GM12801 (cell line): Measurements from ENCODE around the gene ARNT2.

Source experiments
- TF ChIP-seq, protein P1 (sequence below): IDR thresholded peaks from one replicate; pipeline ENCODE4 v1.5.1; 2011; ENCODE audit warnings: control low read depth; ENCODE audit not compliant: insufficient read length; ENCODE audit errors: extremely low read depth

Gene ARNT2

DNA sequence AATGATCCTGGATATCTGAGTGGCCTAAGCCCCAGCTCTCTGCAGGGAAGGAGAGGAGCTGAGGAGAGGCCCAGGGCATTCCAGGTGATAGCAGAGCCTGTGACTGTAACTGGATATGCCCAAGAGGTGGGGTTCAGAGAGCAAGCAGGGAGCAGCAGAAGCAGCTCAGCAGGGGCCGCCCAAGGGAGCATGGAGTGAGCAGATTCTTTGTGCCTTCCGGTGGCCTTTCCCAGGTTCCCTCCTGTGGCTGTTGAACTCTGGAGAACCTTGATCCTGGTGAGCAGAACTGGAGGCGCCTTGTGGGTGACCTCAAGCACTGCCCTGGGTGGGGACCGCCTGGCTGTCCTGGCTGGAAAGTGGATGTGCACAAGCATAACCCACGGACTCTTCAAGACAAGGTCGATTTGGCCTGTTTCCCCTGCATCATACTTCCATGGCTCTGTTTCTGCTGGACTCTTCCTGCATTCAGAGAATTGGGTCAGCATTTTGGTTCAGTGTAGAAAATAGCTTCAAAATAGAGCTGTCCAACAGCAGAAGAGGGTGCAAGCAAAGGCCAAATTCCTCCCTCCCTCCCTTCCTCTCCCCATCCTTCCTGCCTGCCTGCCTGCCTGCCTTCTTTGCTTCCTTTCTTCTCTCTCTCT lies 76.1 kb downstream of the ARNT2 start:
- TF ChIP-seq, protein P1, sequence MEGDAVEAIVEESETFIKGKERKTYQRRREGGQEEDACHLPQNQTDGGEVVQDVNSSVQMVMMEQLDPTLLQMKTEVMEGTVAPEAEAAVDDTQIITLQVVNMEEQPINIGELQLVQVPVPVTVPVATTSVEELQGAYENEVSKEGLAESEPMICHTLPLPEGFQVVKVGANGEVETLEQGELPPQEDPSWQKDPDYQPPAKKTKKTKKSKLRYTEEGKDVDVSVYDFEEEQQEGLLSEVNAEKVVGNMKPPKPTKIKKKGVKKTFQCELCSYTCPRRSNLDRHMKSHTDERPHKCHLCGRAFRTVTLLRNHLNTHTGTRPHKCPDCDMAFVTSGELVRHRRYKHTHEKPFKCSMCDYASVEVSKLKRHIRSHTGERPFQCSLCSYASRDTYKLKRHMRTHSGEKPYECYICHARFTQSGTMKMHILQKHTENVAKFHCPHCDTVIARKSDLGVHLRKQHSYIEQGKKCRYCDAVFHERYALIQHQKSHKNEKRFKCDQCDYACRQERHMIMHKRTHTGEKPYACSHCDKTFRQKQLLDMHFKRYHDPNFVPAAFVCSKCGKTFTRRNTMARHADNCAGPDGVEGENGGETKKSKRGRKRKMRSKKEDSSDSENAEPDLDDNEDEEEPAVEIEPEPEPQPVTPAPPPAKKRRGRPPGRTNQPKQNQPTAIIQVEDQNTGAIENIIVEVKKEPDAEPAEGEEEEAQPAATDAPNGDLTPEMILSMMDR, result no peak

- TF ChIP-seq, protein P1, result no peak
Measured at GRCh38 chr15:80480909-80481308, 76.7 kb downstream of the ARNT2 start.

DNA sequence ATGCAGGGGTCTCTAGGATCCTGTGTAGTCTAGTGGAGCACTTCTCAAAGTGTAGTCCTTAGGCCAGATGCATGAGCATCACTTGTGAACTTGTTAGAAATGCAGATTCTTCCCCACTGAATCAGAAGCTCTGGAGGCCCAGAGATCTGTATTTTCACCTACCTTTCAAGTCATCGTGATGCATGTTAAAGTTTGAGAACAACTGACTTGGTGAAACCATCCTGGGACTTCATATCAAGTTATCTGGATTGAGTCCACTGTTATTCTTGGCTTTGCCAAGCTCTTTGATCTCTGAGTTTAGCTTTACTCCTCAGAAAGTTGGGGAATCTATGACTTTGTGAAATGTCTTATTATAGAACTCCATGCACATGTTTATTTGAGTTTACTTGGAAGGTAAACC lies 78.5 kb downstream of the ARNT2 start:
- TF ChIP-seq, protein P1, result no peak

- TF ChIP-seq, protein P1, result no peak
Measured at GRCh38 chr15:80483725-80484161, 79.6 kb downstream of the ARNT2 start.

GRCh38 chr15:80484333-80484864 lies 80.2 kb downstream of the ARNT2 start:
- TF ChIP-seq, protein P1, result no peak

DNA sequence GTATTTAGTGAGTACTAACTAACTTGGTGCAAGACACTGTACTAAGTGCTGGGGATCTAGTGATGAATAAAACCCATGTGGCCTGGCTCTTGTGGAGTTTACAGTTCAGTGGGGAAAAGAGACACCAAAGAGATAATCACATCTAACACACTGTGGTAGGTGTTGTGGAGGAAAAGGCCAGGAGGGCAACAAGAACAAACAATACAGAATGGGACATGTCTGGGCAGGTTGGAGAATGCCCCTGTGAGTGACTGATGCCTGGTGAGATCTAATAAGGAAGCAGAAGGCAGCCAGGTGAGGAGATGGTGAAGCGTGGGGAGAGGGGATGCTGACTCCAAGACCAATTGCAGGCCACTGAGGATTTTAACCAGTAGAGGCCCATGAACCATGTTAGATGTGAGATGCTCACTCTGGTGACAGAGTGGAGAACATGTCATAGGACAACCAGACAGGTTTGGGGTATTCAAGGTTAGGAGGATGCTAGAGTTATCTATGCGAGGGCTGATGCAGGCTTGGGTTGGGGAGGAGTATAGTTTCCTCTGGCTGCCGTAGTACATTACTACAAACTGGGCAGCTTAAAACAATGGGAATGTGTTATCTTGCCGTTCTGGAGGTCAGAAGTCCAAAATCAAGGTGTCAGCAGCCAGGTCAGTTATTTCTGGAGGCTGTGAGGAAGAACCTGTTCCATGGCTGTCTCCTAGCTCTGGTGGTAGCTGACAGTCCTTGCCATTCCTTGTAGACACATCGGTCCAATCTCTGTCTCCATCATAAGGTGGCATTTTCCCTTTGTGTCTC lies 81.4 kb downstream of the ARNT2 start:
- TF ChIP-seq, protein P1, result no peak

GRCh38 chr15:80487839-80488390 lies 83.7 kb downstream of the ARNT2 start:
- TF ChIP-seq, protein P1, result no peak
